Dedifferentiated amniotic fluid mesenchymal stem cell (primary cell): ENCODE results near the gene MEF2C.

ENCODE experiments used
- DNase-seq: peaks from one replicate; pipeline ENCODE4 v3.0.0-alpha.2; 2016; ENCODE audit errors: extremely low spot score

MEF2C gene

DNA sequence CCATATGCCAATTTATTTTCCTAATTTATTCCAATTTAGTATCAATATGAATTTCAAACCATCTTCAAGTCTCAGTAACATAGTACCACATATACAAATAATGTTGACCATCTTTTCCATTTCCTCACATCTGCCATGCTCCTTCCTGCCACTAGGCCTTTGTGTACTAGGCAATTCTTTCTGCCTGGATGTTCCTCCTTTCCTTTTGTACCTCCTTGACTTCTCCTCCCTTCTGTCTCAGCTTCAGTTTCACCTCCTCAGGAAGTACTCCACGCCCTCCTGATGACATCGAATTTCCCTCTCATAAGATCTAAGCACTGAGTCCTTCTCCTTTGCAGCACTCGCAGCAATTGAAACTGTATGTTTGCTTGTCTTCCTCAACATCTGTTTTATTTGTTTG is 53.9 kb downstream of the MEF2C start:
- DNase-seq, result no peak

DNA sequence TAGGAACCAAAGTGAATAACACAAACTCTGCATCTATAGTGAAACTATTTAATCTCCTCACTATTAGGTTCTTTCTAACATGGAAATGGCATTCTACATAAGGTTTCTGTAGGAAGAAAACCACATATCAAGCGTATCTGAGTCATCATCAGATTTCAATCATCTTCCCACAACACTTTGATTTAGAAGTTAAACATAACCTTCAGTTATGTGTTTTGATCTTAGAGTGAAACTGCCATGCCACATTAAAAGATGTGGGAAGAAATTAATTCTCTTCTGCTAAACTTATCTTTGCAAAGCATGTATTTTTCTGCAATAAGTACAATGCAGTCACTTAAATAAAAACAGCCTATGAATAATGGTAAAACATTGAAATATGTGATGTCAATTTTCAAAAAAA is 55.0 kb downstream of the MEF2C start:
- no peak for DNase-seq

DNA sequence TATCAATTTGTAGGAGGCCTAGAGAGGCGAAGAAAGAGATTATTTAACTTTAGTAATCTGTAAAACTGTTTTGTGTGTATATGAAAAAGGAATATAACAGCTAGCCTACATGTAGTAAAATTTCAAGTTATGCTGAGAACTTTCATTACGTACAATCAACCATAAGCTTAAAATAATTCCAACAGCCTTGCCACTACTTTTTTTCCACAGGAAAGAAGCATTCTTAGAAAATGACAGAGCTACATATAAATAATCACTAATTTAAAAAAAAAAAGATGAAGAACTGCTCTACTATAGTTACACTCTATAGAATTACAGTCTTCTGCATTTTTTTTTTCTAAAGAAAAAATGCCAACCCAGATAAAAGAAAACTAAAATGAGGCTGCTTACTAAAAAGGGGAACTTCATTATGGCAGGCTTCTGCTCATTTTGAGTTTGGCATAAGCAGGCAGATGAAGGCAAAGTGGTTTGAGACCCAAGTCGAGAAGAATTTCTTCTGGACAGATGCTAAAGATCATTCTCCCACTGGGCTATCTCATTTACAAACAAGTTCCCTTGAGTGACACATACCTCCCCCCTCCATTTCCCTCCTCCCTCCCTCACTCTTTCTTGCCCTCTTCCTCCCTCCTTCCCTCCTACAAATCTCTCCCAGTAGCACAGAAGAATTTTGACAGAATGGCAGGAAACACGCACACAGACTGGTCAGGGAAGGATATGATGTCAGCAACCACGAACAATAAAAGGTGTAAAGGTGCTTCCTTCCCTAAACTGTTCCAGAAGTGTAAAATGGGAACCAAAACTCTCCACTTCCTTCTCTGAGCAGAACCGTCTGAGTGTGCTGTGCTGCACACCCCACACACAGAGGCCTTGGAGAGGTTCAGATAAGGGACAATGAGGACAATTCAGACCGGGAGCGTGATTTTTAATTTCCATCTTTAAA is 56.1 kb downstream of the MEF2C start:
- peak; percentile 25 for DNase-seq

DNA sequence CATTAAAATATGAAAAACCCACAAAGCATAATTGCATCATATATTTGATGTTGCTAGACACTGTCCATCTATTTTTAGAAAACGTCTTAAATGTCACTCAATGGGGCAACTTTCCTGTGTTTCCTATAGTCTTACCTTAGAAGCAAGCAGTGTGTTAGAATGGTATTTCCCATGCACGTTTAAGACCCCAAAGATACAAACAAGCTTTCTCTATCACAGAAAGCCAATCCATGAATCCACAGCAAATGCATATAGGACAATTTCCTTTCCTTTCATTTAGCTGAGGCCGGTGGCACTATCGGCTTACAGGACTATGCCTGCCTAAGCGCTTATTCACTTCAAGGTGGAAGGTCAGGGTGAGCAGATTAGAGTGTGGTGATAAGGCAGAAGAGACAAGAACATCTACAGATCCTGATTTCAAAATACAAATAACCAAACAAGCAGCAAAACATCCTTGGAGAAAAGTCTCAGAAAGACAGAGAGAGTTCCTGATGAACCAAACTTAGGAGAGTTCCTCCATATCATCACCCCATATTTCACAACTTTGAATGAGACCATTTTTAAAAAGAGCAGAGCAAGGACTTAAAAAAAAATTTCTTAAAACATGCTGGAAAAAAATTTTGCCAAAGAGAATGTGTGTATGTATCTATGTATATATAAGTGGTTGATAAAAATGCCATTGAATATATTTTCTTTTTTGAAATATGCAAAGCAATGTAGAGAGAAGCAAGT is 57.2 kb downstream of the MEF2C start:
- no peak for DNase-seq

DNA sequence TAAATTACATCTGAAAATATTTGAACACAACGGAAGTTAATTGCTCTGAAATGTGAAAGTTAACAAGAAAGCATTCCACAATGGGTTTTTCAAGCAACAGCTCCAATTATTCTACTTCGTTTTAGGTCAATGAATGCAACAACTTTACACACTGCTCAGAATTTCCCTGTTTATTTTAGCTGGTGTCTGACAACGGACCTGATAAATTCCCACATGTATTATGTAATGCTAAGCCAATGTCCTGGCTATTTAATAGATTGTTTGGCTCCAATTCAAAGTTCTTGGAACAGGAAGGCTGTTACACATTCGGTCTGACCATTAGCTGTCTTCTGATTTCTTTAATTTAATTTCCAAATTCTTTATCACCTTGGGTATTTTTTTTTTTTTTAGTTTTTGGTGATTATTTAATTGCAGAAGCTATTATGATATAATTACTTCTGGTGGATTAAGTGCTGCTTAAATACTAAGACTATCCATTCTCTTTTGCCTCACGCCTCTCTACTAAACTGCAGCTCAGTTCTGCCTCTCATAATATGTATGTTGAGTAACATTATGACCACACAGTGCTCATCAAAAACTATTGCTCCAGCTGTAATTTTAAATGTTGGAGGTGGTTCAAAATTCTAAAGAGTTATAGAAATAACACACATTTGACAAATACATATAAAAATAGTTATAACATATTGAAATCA is 57.9 kb downstream of the MEF2C start:
- DNase-seq, result peak; percentile 31

DNA sequence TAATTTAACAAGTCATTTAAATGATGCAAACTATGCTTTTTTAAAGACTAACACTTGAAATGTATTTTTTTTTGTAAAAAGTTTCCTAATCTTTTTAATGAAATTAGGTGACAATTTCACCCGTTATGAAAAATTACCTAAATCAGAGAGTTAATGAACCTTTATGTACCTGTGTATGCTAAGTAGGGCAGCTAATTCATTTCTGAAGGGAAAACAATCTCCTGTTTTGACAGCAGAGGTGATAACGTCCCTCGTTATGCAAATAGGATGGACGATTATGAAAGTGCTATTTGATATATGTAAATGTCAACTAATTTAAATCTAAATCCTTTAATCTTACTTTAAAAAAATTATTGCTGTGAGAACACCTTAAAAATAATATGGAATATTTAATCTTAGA is 58.8 kb downstream of the MEF2C start:
- DNase-seq, result no peak

DNA sequence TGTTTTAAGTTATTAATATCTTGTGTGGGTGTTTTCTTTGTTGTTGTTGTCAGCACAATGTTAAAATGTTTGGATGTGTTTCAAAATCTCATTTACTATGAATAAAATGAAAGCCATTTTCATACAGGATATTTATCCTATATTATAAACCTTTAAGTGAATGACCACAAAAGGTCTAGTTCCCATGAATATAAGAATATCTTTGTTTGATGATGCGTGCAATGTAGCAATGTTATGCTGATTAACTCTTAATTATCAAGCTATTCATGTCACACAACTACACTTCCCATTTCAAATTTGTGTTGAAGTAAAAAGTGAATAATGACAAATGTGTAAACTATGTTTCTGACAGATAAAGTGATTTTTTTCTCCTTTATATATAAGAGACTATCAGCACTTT is 59.8 kb downstream of the MEF2C start:
- no peak for DNase-seq

DNA sequence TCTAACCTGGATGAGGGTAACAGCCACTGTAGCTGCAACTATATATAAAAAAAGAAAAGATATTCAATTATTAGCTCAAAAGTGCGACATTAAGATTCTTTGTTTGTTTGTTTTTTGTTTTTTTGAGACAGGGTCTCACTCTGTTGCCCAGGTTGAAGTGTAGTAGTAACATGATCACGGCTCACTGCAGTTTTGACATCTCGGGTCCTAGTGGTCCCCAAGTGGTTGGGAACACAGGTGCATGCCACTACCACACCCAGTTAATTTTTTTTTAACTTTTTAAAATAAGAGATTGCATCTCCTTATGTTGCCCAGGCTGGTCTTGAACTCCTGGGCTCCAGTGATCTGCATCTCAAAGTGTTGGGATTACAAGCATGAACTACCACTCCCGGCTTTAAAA is 61.8 kb downstream of the MEF2C start:
- DNase-seq, result no peak

DNA sequence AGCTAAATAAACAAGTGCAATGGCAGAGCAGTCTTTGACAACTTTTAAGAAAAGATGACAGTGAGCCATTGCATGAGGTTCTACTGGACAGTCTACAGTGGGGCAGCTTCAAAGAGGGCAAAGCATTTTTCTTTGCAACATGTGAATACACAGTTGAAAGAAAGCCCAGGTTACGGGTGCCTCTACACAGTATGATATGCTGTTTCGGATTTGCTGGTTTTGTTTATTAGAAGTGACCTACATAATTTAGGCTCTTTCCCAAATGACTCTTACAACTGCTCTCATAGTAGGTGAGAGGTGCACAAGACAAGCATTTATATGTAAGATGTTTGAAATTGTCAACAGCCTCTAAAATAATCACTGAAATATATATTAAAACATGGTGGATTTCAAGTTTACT is 62.4 kb downstream of the MEF2C start:
- no peak for DNase-seq

DNA sequence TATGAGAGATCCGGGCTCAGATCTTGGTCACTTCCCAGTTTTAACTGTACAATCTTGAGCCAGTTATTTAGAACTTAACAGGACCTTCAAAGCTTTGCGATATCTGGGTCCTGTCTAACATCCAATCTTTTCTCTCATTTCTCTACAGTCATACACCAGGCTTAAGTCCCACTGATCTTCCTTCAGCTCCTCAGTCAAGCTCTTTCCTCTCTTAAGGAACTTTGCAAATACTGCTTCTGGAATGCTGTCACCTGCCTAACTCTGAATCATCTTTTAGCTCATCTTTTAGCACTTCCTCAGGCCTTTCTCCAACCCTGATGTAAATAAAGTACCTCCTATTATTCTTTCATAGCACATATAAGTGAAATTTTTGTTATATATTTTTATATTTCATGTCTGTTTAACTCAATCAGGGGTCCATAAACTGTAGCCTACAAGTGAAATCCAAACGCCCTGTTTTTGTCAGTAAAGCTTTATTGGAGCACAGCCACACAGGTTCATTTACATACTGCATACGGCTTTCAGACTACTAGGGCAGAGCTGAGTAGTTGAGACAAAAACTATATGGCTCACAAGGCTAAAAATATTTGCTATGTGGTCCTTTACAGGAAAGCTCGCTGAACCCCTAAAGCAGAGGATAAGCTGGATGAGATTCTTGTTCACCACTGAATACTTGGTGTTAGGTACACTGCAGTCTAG is 63.5 kb downstream of the MEF2C start:
- no peak for DNase-seq

DNA sequence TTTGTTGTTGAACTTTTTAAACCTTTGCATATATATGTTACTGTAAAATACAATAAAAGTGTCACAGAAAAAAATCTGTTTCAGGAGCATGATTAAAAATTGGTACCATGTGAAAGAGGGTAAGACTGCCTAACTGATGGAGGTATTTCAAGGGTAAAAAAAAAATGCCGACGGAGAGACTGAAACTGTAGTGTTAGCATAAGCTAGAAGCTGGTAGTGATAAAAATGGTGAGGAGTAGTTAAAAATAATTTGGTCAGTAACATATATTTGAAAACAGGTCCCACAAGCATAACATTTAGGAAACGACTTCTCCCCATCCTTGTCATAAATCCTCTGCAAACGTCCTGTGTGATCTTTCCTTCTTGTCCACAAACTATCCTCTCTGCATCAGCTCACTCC is 64.7 kb downstream of the MEF2C start:
- no peak for DNase-seq

DNA sequence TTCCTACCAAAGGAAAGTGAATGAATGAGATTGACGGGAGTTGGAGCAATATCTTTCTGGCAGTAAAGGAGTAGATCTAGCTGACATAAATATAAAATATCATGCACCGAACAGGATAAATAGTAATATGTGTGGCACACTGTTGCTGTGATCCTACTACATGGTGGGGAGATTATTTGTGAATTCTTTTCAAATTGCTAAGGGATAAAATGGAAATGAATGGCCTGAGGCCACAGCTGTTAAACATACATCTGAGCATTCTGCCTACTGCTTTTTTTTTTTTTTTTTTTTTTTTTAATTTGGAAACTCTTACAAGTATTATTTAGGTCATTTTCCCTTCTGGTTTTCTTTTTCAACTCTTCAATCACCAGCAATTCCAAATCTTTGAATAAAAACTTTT is 66.8 kb downstream of the MEF2C start:
- no peak for DNase-seq

DNA sequence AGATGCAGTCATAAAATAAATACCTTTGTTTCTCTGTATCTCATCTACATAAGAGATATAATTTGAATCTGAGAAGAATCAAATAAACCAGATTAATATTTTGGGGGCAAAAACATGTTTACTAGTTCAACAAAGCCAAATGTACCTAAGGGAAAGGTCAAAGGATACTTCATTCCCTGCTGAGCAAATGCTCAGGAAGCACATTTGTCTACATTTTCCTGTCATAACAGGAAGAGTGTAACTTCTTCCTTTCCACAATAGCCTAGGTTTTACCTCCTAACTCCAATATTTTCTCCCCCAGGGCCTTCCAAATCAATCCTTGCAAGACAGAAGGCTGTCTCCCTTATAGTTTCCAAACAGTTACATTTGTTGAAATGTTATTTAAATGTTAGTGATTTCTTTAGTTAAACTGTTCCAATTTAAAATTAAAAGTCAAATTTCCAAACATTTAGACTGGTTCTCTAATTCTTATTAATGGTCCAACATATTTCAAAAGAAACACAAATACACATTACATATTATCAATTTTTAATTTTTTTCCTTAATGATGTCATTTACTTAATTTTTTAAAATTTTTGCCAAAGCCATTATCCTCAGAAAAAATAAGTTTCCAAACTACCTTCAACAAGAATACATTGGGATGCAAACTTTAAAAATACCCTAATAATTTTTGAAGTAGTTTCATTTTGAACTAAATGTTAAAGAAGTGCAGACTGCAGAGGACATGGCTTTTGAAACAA is 67.8 kb downstream of the MEF2C start:
- DNase-seq, result no peak

DNA sequence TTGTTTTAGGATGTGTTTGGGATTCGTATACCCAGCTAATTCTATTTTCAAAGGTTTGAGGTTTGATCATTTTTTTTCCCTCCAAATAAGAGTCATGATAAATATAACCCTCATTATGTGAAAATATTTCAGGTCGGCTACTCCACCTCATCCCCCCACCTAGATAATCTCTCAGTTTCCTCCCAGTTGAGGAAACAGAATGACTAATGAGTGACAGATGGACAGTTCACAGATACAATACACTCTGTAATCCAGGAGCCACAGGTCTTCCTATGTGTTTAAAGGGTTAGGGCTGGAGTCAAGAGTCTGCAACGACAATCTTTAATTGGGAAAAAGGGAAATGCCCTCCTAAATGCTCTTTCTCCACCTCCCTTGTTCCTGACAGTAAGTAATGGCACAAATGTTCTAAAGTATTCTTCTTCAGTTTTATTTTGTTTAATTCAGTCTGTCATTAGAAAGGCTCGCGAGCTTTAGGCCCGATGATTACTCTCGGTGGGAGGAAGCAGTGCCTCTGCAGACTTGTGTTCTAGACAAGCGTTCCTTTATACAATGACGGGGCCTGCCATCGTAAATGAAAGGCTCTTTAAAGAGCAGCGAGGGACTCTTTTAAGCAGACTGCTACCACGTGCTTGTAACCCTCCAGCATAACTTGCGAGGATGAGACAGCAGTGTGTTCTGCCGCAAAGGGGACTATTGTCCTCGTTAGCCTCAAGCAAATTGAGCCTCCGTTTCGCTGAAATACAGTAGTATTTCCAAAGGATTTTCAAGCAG is 69.0 kb downstream of the MEF2C start:
- no peak for DNase-seq

DNA sequence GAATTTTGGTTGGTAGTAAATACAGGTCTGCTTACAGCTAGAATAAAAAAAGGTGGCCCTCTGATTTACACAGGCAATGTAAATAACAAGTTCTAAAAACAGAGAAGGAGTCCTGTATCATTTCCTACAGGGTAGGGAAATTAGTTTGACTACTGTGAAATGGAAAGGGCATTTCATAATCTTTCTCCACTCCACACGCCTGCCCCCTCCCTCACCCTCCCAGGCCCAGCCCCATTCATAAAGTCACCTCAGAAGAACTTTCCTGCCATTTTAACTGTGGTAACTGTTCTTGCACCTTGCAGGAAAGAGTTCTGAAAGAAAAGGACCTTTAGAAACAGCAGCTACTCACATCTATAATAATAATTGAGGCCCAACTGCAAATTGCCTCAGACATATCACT is 69.7 kb downstream of the MEF2C start:
- DNase-seq, result no peak

DNA sequence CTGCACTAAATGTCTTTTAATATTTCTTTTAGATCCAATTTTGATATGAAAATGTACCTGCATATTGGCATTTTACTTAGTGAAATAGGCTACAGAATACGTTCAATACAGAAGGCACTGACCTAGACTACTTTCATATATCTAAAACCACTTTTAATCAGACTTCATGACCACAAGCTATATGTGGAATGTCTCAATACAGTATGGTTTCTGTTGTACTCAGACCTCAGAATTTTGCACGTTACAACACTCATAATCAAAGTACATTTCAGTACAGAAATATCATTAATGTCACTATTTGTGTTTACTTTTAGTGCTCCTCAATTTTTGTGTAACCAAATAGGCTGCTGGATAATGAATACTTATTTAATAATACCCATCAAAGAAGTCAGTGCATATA is 74.8 kb downstream of the MEF2C start:
- no peak for DNase-seq

DNA sequence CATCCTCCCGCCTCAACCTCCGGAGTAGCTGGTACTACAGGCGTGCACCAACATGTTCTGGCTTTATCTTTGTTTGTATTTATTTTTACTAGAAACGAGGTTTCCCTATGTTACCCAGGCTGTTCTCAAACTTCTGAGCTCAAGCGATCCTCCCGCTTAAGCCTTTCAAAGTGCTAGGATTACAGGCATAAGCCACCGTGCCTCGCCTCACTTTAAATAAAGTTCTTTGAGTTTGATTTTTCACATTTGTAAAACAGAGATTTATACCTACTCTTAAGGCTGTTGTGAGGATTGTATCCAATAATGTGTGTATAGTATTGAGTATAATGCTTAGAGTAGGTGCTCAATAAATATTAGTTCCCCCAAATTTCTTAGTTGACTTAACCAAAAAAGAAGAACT is 75.7 kb downstream of the MEF2C start:
- no peak for DNase-seq

DNA sequence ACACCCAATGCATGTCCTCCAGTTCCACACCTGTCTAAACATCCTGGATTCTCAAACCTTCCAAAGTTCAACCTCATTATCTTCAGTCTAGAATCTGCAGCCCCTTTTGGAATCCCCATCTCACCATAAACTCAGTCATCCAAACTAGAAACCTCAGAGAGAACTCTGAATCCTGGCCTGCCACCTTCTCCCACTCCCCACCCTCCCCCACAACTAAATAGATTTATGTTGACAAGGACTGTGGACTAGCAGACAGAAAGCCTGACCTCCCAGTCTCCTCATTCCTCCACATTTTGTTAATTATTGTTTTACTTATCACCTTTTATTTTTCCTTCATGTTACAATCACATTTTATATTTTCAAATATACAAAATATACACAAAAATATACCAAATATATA is 76.6 kb downstream of the MEF2C start:
- DNase-seq, result no peak

DNA sequence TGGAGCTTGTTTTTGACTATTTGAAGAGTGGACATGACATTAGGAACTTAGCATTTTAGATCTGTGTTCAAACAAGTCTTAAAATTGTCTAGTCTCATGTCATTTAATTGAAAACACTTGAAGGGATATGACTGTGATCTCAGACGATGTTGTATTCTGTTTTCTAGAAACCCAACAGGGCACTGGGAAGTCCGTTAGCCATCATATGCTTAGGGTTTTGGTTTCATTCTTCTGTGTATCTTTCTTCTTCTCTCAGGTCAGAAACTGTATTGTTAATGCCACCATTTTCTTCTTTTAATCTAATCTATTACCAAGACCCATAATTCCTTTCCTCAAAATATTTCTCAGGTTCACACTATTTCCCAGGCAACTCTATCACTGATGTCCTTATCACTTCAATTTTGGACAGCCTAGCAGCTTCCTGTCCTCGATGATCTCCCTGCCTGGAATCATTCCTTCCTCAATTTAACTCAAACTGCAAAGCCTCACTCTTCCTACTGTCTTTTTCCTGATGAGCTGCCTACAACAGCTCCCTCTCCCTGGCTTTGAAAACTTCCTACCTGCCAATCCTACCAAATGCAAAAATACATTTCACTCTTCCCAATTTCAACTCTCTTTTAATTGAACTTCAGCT is 77.7 kb downstream of the MEF2C start:
- DNase-seq, result no peak

DNA sequence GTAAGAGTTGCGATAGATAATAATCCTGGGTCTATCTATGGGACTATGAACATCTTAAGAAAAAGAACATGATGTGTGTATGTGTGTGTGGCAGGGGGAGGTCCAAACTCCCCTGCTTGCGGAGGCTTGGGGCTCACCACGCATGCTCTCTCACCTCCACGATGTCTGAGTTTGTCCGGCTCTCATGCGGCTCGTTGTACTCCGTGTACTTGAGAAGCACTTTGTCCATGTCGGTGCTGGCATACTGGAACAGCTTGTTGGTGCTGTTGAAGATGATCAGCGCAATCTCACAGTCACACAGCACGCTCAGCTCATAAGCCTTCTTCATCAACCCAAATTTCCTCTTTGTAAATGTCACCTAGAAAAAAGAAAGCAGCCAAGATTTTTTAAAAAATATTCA is 78.5 kb downstream of the MEF2C start:
- DNase-seq, result no peak
